Tibial nerve (tissue), 3 donors: ENCODE measurements around the gene UBASH3B.

ENCODE experiments used
- CTCF ChIP-seq, 5 experiments: fragments of 200-600 bp in 3 of 5; fragments of 450-650 bp in 2 of 5; sonication (generic) in 3 of 5; IDR thresholded peaks; one replicate each; pipeline ENCODE4 v1.5.1; 2016 to 2019; ENCODE audit warnings: antibody characterized with exemption in 5 of 5, mild to moderate bottlenecking in 3 of 5, moderate library complexity in 2 of 5
- POLR2A ChIP-seq, 2 donors: fragments of 450-650 bp; IDR thresholded peaks; one replicate each; pipeline ENCODE4 v1.6.1; 2017; ENCODE audit warnings: antibody characterized with exemption in 2 of 2, mild to moderate bottlenecking in 2 of 2, moderate library complexity in 2 of 2

- no peak for TF ChIP-seq CTCF (IDR thresholded peaks at IDR 0.05)
- no peak for TF ChIP-seq POLR2A (IDR thresholded peaks at IDR 0.05)
Measured at GRCh38 chr11:122692444-122692843, 36.9 kb downstream of the UBASH3B start.
